Skeletal muscle tissue (tissue), 4 donors: ENCODE measurements around the gene PLIN4. TPM values are rescaled to one million over a fixed set of nuclear protein-coding genes. Genes with fewer than 3 reads are reported as not detected.

Experiments
- H3K27ac ChIP-seq: one replicate; pipeline ENCODE4 v1.7.0; 2013; ENCODE audit warnings: mild to moderate bottlenecking, low read depth, low read length, inconsistent platforms
- H3K27me3 ChIP-seq, 3 donors: one replicate each; pipeline ENCODE4 v1.7.0; 2013; ENCODE audit warnings: low read length in 3 of 3; ENCODE audit not compliant: control insufficient read depth in 3 of 3, insufficient read depth in 3 of 3
- H3K36me3 ChIP-seq, 3 donors: one replicate each; pipeline ENCODE4 v1.7.0; 2013; ENCODE audit warnings: low read length in 3 of 3; ENCODE audit not compliant: control insufficient read depth in 3 of 3, insufficient read depth in 3 of 3
- H3K4me1 ChIP-seq, 3 donors: one replicate each; pipeline ENCODE4 v1.7.0; 2013; ENCODE audit warnings: low read length in 3 of 3, mild to moderate bottlenecking in 3 of 3; ENCODE audit not compliant: control insufficient read depth in 3 of 3, insufficient read depth in 3 of 3
- H3K4me3 ChIP-seq, 3 donors: one replicate each; pipeline ENCODE4 v1.7.0; 2013; ENCODE audit warnings: low read length in 3 of 3
- H3K9ac ChIP-seq, 3 donors: one replicate each; pipeline ENCODE4 v1.7.0; 2013; ENCODE audit warnings: low read length in 3 of 3, mild to moderate bottlenecking in 3 of 3, moderate library complexity in 2 of 3, low read depth in 1 of 3
- H3K9me3 ChIP-seq, 3 donors: one replicate each; pipeline ENCODE4 v1.7.0; 2013; ENCODE audit warnings: low read length in 3 of 3; ENCODE audit not compliant: control insufficient read depth in 3 of 3
- total RNA-seq: library from RNA; depleted of rRNA; stranded (reverse); fragments of >200 nt; gene quantifications from one replicate; pipeline ENCODE4 v1.2.3, GENCODE V29; 2014
- donor health status: Osteomylitis.

Gene PLIN4
- total RNA-seq, 1 donor from 2014 or later, result 15.7 TPM

DNA sequence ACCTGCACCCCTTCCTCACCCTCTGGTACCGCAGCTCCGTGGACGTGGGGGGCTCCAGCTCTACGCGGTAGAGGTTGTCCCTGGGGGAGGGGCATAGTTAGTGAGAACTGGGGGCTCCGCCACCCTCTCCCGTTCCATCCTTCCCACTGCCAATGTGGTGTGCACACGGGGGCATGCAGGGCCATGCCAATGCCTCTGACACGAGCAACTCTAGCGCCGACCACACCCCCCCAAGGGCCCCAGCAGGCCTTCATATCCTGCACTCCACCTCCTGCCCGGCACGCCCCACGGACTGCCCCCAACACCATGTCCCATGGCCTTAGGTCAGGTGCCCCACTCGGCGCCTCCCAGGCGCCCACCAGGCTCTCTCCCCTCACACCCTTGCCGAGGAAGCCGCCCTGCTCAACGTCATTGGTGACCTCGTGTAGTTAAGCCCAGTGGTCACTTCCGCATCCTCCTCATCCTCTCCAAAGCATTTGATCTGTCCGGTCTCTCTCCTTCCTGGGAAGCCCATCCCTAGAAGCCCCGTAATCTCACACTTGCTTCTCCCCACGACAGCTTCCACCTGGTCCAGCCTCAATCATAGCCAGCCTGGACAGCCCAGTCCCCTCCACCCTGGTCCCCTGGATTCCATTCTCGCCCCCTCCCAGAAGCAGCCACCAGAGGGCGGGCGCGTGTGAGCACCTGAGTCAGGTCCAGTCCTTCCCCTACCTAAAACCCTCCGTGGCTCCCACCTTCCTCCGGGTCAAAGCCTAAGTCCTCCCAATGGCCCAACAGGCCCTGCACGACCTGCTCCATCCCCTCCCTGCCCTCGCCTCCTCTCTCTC lies 39.1 kb upstream of the PLIN4 start:
- peaks cover 0 to 8% (median 0%) of the 10 kb centered on the region in 3 donors for H3K4me1 ChIP-seq
- H3K27ac ChIP-seq, result no peak overlapping the region
- no peaks in the 10 kb centered on the region for H3K9me3 ChIP-seq
- no peaks in the 10 kb centered on the region for H3K27me3 ChIP-seq
- peak overlapping the region in 1 of 3 donors; percentile 22 for H3K4me3 ChIP-seq
- peaks cover 0 to 7% (median 0%) of the 10 kb centered on the region in 3 donors for H3K36me3 ChIP-seq
- H3K9ac ChIP-seq, result peak overlapping the region in 1 of 3 donors; percentile 50

DNA sequence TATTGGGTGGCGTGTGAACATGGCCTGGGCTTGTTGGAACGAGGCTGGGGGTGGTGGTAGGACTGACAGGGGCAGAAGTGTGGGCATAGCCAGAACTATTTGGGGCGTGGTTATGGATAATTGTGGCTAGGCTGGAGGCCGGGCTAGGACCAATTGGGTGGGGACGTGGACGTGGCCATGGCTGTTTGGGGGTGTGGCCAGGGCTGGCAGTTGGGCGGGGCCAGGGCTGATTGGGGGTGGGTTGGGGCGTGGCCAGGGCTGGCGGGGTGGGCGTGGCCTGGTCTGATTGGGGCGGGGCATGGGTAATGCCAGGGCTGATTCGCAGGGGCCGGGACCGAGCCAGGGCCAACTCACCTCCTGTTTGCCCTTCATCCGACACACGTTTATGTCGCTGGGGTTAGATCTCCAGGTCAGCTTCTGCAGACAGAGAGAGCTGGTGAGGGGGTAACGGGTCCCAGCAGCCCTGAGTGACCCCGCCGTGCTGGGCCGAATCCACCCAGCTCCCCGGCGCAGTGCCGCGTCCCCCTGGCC lies 38.4 kb upstream of the PLIN4 start:
- Histone ChIP-seq H3K4me1 (peaks cover 0 to 8% (median 0%) of the 10 kb centered on the region in 3 donors), H3K27me3 (no peaks in the 10 kb centered on the region), H3K4me3 (no peak overlapping the region), H3K27ac (no peak overlapping the region), H3K9ac (no peak overlapping the region), H3K36me3 (peaks cover 0 to 7% (median 0%) of the 10 kb centered on the region in 3 donors), H3K9me3 (no peaks in the 10 kb centered on the region)

DNA sequence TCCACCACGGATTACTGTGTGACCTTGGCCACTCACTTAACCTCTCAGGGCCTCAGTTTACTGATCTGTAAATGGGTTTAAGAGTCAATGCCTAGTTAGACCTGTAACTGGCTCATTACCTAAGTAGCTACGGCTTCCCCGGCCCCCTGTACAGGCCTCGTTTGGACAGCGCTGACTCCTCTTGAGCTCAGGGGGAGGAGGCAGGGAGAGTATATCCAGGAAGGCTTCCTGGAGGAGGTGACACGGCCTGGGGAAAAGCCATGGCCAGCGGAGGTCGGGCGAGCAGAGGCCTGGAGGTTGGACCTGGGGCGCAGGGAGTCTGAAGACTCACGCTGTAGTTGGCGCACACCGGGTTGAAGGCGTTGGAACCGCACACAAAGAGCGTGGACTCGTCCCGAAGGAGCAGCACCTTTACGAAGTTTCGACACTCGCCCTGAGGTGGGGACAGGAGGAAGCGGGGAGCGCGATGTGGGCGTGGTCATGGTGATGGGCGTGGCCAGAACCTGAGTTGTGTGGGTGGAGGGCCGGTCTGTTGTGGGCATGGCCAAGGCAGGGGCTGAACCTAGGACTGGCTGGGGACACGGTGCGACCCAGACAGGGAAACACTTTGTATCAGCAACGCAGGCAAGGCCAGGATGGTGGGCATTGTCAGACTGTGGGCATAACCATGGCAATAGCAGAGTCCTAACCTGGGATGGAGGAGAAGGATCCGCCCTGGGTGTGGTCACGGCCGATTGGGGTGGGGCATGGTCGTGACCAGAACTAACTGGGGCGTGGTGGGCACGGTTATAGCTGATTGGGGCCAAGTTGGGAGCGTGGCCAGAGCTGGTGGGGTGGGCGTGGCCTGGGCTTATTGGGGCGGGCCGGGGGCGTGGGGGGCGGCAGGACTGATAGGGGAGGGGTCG lies 37.6 kb upstream of the PLIN4 start:
- no peak overlapping the region for H3K27ac ChIP-seq
- H3K4me3 ChIP-seq, result no peak overlapping the region
- no peak overlapping the region for H3K9ac ChIP-seq
- H3K4me1 ChIP-seq, result peaks cover 0 to 8% (median 0%) of the 10 kb centered on the region in 3 donors
- no peaks in the 10 kb centered on the region for H3K9me3 ChIP-seq
- no peaks in the 10 kb centered on the region for H3K27me3 ChIP-seq
- H3K36me3 ChIP-seq, result peaks cover 0 to 7% (median 0%) of the 10 kb centered on the region in 3 donors

DNA sequence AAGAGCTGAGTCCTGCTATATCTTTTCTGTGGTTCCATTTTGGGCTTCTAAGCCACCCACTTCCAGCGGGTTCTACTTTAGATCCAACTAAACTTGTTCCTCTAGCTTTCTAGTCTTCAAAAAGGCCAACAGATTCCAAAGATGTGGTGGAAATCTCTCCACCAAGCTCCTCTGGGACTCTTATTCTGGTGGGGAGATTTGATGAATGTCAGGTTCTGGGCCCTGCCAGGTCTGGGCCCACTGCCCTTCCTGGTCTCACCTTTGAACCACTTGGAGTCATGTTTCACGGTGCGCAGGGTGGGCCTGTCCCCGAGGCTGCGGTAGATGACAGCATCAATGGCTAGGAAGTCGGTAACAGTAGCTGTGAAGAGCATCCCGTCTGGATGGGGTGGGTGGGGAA lies 36.4 kb upstream of the PLIN4 start:
- H3K36me3 ChIP-seq, result peaks cover 0 to 7% (median 0%) of the 10 kb centered on the region in 3 donors
- no peaks in the 10 kb centered on the region for H3K27me3 ChIP-seq
- H3K27ac ChIP-seq, result no peak overlapping the region
- H3K4me3 ChIP-seq, result no peak overlapping the region
- H3K4me1 ChIP-seq, result peaks cover 0 to 8% (median 0%) of the 10 kb centered on the region in 3 donors
- no peak overlapping the region for H3K9ac ChIP-seq
- H3K9me3 ChIP-seq, result no peaks in the 10 kb centered on the region

DNA sequence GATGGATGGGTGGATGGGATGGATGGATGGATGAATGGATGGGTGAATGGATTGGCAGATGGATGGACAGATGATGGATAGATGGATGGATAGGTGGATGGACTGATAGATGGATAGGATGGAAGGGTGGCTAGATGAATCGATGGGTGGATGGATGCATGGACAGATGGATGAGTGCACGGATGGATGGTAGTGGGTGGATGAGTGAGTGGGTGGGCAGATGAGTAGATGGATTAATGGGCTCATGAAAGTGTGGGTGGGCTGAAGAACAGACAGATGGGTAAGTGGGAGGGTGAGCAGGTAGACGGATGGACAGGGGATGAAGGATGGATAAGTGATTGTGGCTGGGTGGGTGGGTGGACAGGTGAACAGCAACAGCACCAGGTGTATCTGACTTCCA lies 35.5 kb upstream of the PLIN4 start:
- Histone ChIP-seq H3K4me3 (no peak overlapping the region), H3K36me3 (peaks cover 0 to 7% (median 0%) of the 10 kb centered on the region in 3 donors), H3K9me3 (no peaks in the 10 kb centered on the region), H3K27ac (no peak overlapping the region), H3K9ac (no peak overlapping the region), H3K4me1 (peaks cover 0 to 8% (median 0%) of the 10 kb centered on the region in 3 donors), H3K27me3 (no peaks in the 10 kb centered on the region)

DNA sequence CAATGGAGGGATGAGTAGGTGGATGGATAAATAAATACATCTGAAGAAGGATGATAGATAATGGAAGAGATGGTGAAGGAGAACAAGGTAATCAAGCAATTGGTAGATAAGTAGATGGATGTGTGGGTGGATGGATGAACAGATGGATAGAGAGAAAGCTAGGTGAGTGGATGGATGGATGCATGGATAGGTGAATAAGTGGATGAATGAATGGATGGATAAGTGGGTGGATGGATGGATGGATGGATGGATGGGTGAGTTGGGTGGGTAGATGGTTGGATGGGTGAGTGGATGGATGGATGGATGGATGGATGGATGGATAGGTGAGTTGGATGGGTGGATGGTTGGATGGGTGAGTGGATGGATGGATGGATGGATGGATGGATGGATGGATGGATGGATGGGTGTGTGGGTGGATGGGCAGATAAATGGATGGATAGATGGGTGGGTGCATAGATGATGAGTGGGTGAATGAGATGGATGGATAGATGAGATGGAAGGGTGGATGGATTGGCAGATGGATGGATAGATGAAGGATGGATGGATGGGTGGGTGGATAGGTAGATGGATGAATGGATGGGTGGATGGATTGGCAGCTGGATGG lies 34.9 kb upstream of the PLIN4 start:
- Histone ChIP-seq H3K9ac (no peak overlapping the region), H3K9me3 (no peaks in the 10 kb centered on the region), H3K4me1 (peaks cover 0 to 8% (median 0%) of the 10 kb centered on the region in 3 donors), H3K27ac (no peak overlapping the region), H3K4me3 (no peak overlapping the region), H3K36me3 (peaks cover 0 to 7% (median 0%) of the 10 kb centered on the region in 3 donors), H3K27me3 (no peaks in the 10 kb centered on the region)

DNA sequence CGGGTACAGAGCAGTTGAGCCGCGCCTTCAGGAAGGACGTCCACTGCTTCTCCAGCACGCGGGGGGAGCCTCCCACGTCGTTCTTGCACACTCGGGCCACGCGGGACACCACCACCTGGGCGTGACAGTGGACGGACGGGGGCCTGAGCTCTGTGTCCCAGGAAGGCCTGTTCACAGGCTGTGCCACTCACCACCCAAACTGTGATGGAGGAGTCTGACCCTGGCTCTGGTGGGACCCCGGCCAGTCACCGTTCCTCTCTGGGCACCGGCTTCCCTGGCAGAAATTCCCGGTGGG lies 34.2 kb upstream of the PLIN4 start:
- H3K27ac ChIP-seq, result no peak overlapping the region
- no peaks in the 10 kb centered on the region for H3K9me3 ChIP-seq
- H3K4me1 ChIP-seq, result peaks cover 0 to 3% (median 0%) of the 10 kb centered on the region in 3 donors
- H3K36me3 ChIP-seq, result peaks cover 0 to 7% (median 0%) of the 10 kb centered on the region in 3 donors
- no peak overlapping the region for H3K4me3 ChIP-seq
- H3K27me3 ChIP-seq, result no peaks in the 10 kb centered on the region
- no peak overlapping the region for H3K9ac ChIP-seq

DNA sequence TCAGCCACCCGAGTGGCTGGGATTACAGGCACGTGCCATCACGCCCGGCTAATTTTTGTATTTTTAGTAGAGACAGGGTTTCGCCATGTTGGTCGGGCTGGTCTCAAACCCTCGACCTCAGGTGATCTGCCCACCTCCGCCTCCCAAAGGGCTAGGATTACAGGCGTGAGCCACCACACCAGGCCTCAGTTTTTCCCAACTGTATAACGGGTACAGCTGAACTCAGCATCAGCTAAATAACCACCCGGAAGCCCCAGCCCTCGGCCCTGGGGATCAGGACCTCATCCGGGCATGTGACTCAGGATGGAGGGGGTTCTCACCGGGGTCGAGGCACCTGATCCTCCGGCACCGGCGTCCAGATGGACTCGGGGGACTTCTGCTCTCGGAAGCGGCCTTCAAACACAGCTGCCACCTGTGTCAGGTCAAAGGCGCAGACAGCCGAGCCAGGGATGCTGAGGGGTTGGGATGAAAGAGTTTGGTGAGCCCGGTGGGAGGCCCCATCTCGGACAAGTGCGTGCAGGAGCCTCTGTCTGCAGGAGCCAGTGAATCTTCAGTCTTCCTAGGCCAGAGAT lies 32.3 kb upstream of the PLIN4 start:
- Histone ChIP-seq H3K9me3 (no peaks in the 10 kb centered on the region), H3K36me3 (peaks cover 0 to 5% (median 0%) of the 10 kb centered on the region in 3 donors), H3K27me3 (no peaks in the 10 kb centered on the region), H3K9ac (no peak overlapping the region), H3K4me3 (no peak overlapping the region), H3K27ac (no peak overlapping the region), H3K4me1 (no peaks in the 10 kb centered on the region)

DNA sequence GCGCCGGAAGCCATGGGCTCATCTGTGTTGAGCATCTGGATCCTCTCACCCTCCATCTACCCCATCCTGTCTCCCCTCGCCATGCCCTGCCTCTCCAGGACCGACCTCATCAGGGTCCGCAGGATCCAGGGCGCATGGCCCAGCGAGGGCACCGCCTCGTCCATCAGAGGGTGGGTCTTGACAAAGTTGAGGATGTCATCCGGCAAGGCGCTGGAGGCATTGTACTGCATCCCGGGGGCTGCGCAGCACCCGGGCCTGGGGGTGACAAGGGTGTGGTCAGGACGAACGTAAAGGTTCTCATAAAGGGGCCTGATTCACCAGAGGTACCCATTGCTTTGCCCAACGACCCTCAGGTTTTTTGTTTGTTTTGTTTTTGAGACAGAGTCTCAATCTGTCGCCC lies 31.7 kb upstream of the PLIN4 start:
- Histone ChIP-seq H3K9me3 (no peaks in the 10 kb centered on the region), H3K27ac (no peak overlapping the region), H3K9ac (no peak overlapping the region), H3K27me3 (no peaks in the 10 kb centered on the region), H3K36me3 (peaks cover 0 to 3% (median 0%) of the 10 kb centered on the region in 3 donors), H3K4me1 (no peaks in the 10 kb centered on the region), H3K4me3 (no peak overlapping the region)
